Measurements from ENCODE around the gene WDR73.
A peak's percentile ranks its signal among the peaks of the same experiment; 100 is the strongest.
"Not testable (repeated sequence)": the region's sequence is repeated elsewhere in the genome, so short reads cannot be mapped to it uniquely, and the experiment has no call there.

Gene WDR73

DNA sequence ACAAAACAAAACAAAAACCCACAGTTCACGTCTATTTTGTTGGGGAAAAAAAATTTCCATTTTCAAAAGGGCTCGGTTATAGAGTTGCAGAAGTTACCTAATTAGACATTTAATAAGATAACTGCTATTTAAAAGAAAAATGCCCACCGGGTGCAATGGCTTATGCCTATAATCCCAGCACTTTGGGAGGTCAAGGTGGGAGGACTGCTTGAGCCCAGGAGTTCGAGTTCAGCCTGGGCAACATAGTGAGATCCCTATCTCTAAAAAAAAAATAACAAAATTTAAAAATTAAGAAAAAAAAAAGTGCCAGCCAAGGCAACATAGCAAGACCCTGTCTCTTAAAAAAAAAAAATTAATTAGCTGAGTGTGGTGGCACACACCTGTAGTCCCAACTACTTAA is 42.7 kb upstream of the WDR73 start:
- no peak for DNase-seq
- Histone ChIP-seq H3K4me1 (no peaks in the 10 kb centered on the region), H3K36me3 (peaks cover 6% of the 10 kb centered on the region; the same call in 1 of the 2 replicates), H3K9me3 (no peaks in the 10 kb centered on the region), H3K27me3 (no peaks in the 10 kb centered on the region), H3K4me3 (ENCODE audit: low read depth, low read length) (no peak overlapping the region)
- no peak for TF ChIP-seq CTCF (IDR thresholded peaks at IDR 0.05; ENCODE audit: low read depth, low read length)

- DNase-seq = no peak
- peaks cover 36% of the 10 kb centered on the region for H3K36me3 ChIP-seq
- no peak overlapping the region for H3K4me3 ChIP-seq (ENCODE audit: low read depth, low read length)
- TF ChIP-seq CTCF (IDR thresholded peaks at IDR 0.05; ENCODE audit: low read depth, low read length) = no peak
- no peaks in the 10 kb centered on the region for H3K27me3 ChIP-seq
- H3K9me3 ChIP-seq = no peaks in the 10 kb centered on the region; the same call in 1 of the 2 replicates
- H3K4me1 ChIP-seq = no peaks in the 10 kb centered on the region
Measured at GRCh38 chr15:84690342-84690741, 36.3 kb upstream of the WDR73 start.

DNA sequence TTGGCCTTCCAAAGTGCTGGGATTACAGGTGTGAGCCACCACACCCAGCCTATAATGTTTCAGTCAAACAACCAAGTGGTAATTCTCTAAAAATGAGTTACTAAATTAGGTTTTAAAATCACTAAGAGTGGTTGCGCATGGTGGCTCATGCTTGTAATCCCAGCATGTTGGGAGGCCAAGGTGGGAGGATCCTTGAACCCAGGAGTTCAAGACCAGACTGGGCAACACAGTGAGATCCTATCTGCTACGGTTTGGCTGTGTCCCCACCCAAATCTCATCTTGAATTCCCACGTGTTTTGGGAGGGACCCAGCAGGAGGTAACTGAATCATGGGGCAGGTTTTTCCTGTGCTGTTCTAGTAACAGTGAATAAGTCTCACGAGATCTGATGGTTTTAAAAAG is 35.8 kb upstream of the WDR73 start:
- DNase-seq = no peak
- TF ChIP-seq CTCF (IDR thresholded peaks at IDR 0.05; ENCODE audit: low read depth, low read length) = no peak
- no peaks in the 10 kb centered on the region; the same call in 1 of the 2 replicates for H3K9me3 ChIP-seq
- H3K27me3 ChIP-seq = no peaks in the 10 kb centered on the region
- H3K4me1 ChIP-seq = no peaks in the 10 kb centered on the region
- no peak overlapping the region for H3K4me3 ChIP-seq (ENCODE audit: low read depth, low read length)
- peaks cover 36% of the 10 kb centered on the region for H3K36me3 ChIP-seq

DNA sequence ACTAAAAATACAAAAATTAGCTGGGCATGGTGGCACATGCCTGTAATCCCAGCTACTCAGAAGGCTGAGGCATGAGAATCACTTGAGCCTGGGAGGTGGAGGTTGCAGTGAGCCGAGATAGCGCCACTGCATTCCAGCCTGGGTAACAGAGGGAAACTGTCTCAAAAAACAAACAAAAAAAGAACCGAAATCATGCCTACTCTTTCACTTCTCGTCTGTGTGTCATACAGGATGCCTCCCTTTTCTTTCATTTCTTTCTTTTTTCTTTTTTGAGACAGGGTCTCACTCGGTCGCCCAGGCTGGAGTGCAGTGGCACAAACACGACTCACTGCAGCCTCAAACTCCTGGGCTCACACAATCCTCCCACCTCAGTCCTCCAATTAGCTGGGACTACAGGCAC is 32.4 kb upstream of the WDR73 start:
- H3K4me1 ChIP-seq; H3K27me3 ChIP-seq; H3K4me3 ChIP-seq (ENCODE audit: low read depth, low read length); H3K9me3 ChIP-seq; DNase-seq: not testable (repeated sequence)
- H3K36me3 ChIP-seq = peaks cover 56% of the 10 kb centered on the region

GRCh38 chr15:84685304-84685703 is 31.2 kb upstream of the WDR73 start:
- peak; percentile 18 for DNase-seq
- H3K9me3 ChIP-seq = no peaks in the 10 kb centered on the region; the same call in 1 of the 2 replicates
- no peak for TF ChIP-seq CTCF (IDR thresholded peaks at IDR 0.05; ENCODE audit: low read depth, low read length)
- no peak overlapping the region for H3K4me3 ChIP-seq (ENCODE audit: low read depth, low read length)
- no peaks in the 10 kb centered on the region for H3K4me1 ChIP-seq
- no peaks in the 10 kb centered on the region for H3K27me3 ChIP-seq
- H3K36me3 ChIP-seq = peaks cover 57% of the 10 kb centered on the region

GRCh38 chr15:84684092-84684491 is 30.0 kb upstream of the WDR73 start:
- no peak overlapping the region for H3K4me3 ChIP-seq (ENCODE audit: low read depth, low read length)
- DNase-seq = no peak
- no peaks in the 10 kb centered on the region for H3K4me1 ChIP-seq
- peaks cover 58% of the 10 kb centered on the region for H3K36me3 ChIP-seq
- no peaks in the 10 kb centered on the region for H3K9me3 ChIP-seq
- H3K27me3 ChIP-seq = no peaks in the 10 kb centered on the region
- TF ChIP-seq CTCF (IDR thresholded peaks at IDR 0.05; ENCODE audit: low read depth, low read length) = no peak

DNA sequence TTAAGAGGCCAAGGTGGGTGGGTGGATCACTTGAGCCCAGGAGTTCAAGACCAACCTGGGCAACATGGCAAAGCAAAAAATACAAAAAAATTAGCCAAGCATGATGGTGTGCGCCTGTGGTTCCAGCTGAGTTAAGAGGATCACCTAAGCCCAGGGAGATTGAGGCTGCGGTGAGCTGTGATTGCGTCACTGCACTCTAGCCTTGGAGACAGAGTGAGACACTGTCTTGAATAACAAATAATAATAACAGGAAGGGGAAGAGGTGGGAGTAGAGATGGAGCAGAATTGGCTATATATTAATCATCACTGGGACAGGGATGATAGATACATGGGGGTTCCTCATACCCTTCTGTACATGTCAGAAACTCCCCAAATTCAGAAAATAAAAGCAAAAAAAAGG is 27.7 kb upstream of the WDR73 start:
- Histone ChIP-seq H3K4me3 (ENCODE audit: low read depth, low read length) (no peak overlapping the region), H3K27me3 (no peaks in the 10 kb centered on the region), H3K4me1 (no peaks in the 10 kb centered on the region), H3K36me3 (peaks cover 46% of the 10 kb centered on the region), H3K9me3 (no peaks in the 10 kb centered on the region)
- no peak for DNase-seq
- no peak for TF ChIP-seq CTCF (IDR thresholded peaks at IDR 0.05; ENCODE audit: low read depth, low read length)
